OCI-LY3 (cell line): ENCODE data around the gene NR2E1.

ENCODE experiments used
- H2AFZ ChIP-seq: fragments of 200-600, 300-600 bp; shearing (Covaris generic); 2 replicates; pipeline ENCODE4 v1.6.0; 2014; ENCODE audit warnings: antibody characterized with exemption, low read depth, low read length
- H3K27ac ChIP-seq: fragments of 200-600, 300-600 bp; sonication (generic); 2 replicates; pipeline ENCODE4 v1.5.1; 2014; ENCODE audit warnings: mild to moderate bottlenecking, low read length, moderate library complexity, mixed read lengths
- H3K27me3 ChIP-seq: fragments of 200-600, 300-600 bp; sonication (generic); 2 replicates; pipeline ENCODE4 v1.6.1; 2014; ENCODE audit warnings: low read depth, low read length, mixed read lengths
- H3K36me3 ChIP-seq: fragments of 200-600, 300-600 bp; sonication (generic); replicated peaks from 2 replicates; pipeline ENCODE3; 2014; ENCODE audit warnings: low read depth, low read length, mixed read lengths
- H3K4me1 ChIP-seq: fragments of 300-600, 200-600 bp; sonication (generic); 2 replicates; pipeline ENCODE4 v1.6.1; 2014; ENCODE audit warnings: low read length, mixed read lengths
- H3K4me2 ChIP-seq: fragments of 200-600, 300-600 bp; sonication (generic); 2 replicates; pipeline ENCODE4 v1.6.1; 2014; ENCODE audit warnings: low read length, mixed read lengths
- H3K4me3 ChIP-seq: fragments of 300-600, 200-600 bp; sonication (generic); 2 replicates; pipeline ENCODE4 v1.5.1; 2014; ENCODE audit warnings: antibody characterized with exemption, mild to moderate bottlenecking, low read length, moderate library complexity
- H3K79me2 ChIP-seq: fragments of 300-600, 200-600 bp; shearing (Covaris generic); 2 replicates; pipeline ENCODE4 v1.6.1; 2014; ENCODE audit warnings: mild to moderate bottlenecking, low read length, mixed read lengths
- H3K9ac ChIP-seq: fragments of 300-600, 200-600 bp; shearing (Covaris generic); 2 replicates; pipeline ENCODE4 v1.6.0; 2014; ENCODE audit warnings: mild to moderate bottlenecking, low read length, moderate library complexity
- H3K9me3 ChIP-seq: fragments of 200-600, 300-600 bp; shearing (Covaris generic); 2 replicates; pipeline ENCODE4 v1.6.1; 2014; ENCODE audit warnings: low read length, mixed read lengths; ENCODE audit not compliant: insufficient read depth
- H4K20me1 ChIP-seq: fragments of 200-600, 300-600 bp; sonication (generic); 2 replicates; pipeline ENCODE4 v1.6.1; 2016; ENCODE audit warnings: low read length, mixed read lengths; ENCODE audit not compliant: insufficient read depth
- EZH2phosphoT487 ChIP-seq: fragments of 200-600 bp; shearing (Covaris generic); IDR thresholded peaks from 2 replicates; pipeline ENCODE4 v1.6.1; 2018; ENCODE audit warnings: antibody characterized with exemption, mixed run types, low read depth
- TF ChIP-seq, protein P1 (sequence below): fragments of 200-600, 300-600 bp; sonication (generic); IDR thresholded peaks from 2 replicates; pipeline ENCODE4 v1.5.1; 2014; ENCODE audit warnings: antibody characterized with exemption, low read length, low read depth

The NR2E1 gene

DNA sequence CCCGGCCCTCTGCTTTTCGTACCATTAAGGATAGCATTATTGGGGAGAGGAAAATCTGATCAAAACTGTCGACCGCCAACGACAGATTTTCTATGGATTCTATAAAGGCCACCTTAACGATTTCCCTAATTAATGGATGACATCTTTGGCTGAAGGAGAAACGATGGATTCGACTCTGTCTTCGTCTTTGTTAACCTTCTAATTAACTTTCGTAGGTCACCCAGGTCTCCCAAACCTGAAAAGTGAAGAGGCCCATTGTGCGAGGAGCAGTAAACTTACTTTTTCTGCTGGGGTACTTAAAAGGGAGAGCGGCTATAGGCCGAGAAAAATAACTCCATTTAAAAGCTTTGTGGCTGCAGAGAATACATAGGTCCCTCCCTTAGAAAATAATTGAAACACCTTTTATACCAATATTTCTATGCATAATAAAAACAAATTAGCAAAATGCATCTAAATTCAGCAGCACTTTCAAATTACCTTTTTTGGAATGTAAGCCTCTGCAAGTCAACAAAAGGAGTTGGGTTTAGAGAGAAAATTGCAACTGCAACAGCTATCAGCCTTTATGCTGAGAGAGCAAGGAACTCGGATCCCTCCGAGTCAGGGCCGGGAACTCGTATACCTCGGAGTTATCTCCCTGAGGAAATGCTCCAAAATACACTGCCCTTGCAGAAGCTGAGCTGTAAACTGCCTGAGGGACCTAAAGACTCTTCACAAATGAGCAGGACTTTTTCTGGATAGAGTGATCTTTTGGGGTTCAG is 31.4 kb upstream of the NR2E1 start:
- no peaks in the 10 kb centered on the region for H4K20me1 ChIP-seq
- TF ChIP-seq EZH2phosphoT487, result no peak
- TF ChIP-seq, protein P1, sequence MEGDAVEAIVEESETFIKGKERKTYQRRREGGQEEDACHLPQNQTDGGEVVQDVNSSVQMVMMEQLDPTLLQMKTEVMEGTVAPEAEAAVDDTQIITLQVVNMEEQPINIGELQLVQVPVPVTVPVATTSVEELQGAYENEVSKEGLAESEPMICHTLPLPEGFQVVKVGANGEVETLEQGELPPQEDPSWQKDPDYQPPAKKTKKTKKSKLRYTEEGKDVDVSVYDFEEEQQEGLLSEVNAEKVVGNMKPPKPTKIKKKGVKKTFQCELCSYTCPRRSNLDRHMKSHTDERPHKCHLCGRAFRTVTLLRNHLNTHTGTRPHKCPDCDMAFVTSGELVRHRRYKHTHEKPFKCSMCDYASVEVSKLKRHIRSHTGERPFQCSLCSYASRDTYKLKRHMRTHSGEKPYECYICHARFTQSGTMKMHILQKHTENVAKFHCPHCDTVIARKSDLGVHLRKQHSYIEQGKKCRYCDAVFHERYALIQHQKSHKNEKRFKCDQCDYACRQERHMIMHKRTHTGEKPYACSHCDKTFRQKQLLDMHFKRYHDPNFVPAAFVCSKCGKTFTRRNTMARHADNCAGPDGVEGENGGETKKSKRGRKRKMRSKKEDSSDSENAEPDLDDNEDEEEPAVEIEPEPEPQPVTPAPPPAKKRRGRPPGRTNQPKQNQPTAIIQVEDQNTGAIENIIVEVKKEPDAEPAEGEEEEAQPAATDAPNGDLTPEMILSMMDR, result no peak
- H3K79me2 ChIP-seq, result no peaks in the 10 kb centered on the region
- H3K27ac ChIP-seq, result no peak overlapping the region
- H3K9ac ChIP-seq, result 0 out of 2 replicates have a peak overlapping the region, but pooled peaks have one; percentile 36
- H2AFZ ChIP-seq, result peak overlapping the region; percentile 36; the same call in 1 of the 2 replicates
- peaks cover 4% of the 10 kb centered on the region; the same call in 1 of the 2 replicates for H3K27me3 ChIP-seq
- peak overlapping the region; percentile 64 for H3K4me2 ChIP-seq
- H3K4me1 ChIP-seq, result peaks cover 14% of the 10 kb centered on the region
- no peaks in the 10 kb centered on the region for H3K36me3 ChIP-seq
- peak overlapping the region; percentile 71 for H3K4me3 ChIP-seq
- H3K9me3 ChIP-seq, result no peaks in the 10 kb centered on the region

DNA sequence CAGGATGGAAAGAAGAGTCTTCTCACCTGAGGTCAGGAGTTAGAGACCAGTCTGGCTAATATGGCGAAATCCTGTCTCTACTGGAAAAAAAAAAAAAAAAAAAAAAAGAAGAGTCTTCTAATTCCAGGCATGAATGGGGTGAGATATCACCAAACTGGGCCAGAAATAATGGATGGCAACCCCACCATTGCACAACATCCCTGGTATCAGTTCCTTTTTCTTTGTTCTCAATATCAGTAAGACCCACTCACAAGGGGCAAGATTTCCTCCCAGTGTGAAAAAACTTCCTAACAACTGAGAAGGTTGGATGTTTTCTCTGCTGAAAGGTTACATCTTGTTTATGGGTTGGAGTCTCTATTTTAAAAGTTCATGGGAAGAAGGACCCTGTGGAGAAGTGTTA is 23.6 kb upstream of the NR2E1 start:
- H4K20me1 ChIP-seq, result no peaks in the 10 kb centered on the region

DNA sequence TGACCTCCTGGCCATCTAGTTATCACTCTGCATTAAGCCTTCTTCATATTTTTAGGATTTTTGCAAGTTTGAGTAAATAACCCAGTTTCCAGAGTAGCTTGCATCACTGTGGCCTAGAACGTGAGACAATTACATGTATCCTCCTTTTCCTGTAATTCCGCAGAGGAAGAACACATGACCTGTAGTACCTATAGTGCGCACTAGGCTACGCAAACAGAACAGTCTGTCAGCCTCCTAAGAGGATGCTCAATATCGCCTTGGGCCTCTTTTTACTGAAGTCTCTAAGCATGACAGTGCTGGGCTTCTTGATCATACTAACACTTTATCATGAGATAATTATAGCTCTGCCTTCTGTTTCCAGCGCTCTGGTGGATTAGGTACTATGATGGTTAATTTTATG is 20.2 kb upstream of the NR2E1 start:
- H3K36me3 ChIP-seq, result no peaks in the 10 kb centered on the region
- H3K4me3 ChIP-seq, result no peak overlapping the region
- H2AFZ ChIP-seq, result no peak overlapping the region
- H3K9me3 ChIP-seq, result no peaks in the 10 kb centered on the region
- H4K20me1 ChIP-seq, result no peaks in the 10 kb centered on the region
- H3K79me2 ChIP-seq, result no peaks in the 10 kb centered on the region
- no peak for TF ChIP-seq EZH2phosphoT487
- TF ChIP-seq, protein P1, result no peak
- H3K4me2 ChIP-seq, result no peak overlapping the region
- H3K27ac ChIP-seq, result no peak overlapping the region
- 0 out of 2 replicates have a peak, but pooled peaks cover 3% of the 10 kb centered on the region for H3K27me3 ChIP-seq
- H3K9ac ChIP-seq, result no peak overlapping the region
- H3K4me1 ChIP-seq, result peaks cover 20% of the 10 kb centered on the region

More for the DNA sequence above, 23.6 kb upstream of the NR2E1 start:
- Histone ChIP-seq H3K36me3 (no peaks in the 10 kb centered on the region), H3K27me3 (0 out of 2 replicates have a peak, but pooled peaks cover 3% of the 10 kb centered on the region), H3K9ac (no peak overlapping the region), H2AFZ (no peak overlapping the region), H3K9me3 (no peaks in the 10 kb centered on the region), H3K4me3 (no peak overlapping the region), H3K4me1 (peaks cover 20% of the 10 kb centered on the region), H3K79me2 (no peaks in the 10 kb centered on the region), H3K27ac (no peak overlapping the region), H3K4me2 (peak overlapping the region; percentile 50)
- TF ChIP-seq, protein P1, result no peak
- TF ChIP-seq EZH2phosphoT487, result no peak

DNA sequence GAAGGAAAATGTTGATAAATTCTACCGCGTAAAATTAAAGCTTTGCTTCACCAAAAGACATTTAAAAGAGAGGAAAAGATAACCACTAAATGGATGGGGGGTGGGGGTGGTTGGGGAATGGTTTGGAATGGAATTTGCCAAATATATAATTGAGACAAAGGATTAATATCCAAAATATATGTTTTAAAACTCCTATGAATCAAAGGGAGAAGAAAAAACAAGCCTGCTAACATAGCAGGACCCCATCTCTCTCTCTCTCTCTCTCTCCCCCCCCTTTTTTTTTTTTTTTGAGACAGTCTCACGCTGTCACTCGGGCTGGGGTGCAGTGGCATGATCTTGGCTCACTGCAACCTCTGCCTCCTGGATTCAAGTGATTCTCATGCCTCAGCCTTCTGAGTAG is 13.4 kb upstream of the NR2E1 start:
- no peaks in the 10 kb centered on the region for H3K36me3 ChIP-seq
- no peak overlapping the region for H2AFZ ChIP-seq
- peaks cover 17% of the 10 kb centered on the region for H3K27me3 ChIP-seq
- H3K4me2 ChIP-seq, result no peak overlapping the region
- H3K4me3 ChIP-seq, result no peak overlapping the region
- H4K20me1 ChIP-seq, result no peaks in the 10 kb centered on the region
- no peaks in the 10 kb centered on the region for H3K9me3 ChIP-seq
- H3K4me1 ChIP-seq, result no peaks in the 10 kb centered on the region
- TF ChIP-seq EZH2phosphoT487, result no peak
- TF ChIP-seq, protein P1, result no peak
- H3K27ac ChIP-seq, result no peak overlapping the region
- no peaks in the 10 kb centered on the region for H3K79me2 ChIP-seq
- no peak overlapping the region for H3K9ac ChIP-seq
